Tibial nerve (tissue), 4 donors: ENCODE measurements around the gene PM20D1. TPM values are rescaled to one million over a fixed set of nuclear protein-coding genes. Genes with fewer than 3 reads are reported as not detected.

Experiments used
- DNase-seq, 2 donors: peaks; one replicate each; pipeline ENCODE4 v3.0.0-alpha.2; 2019; ENCODE audit warnings: low spot score in 2 of 2
- H3K27ac ChIP-seq, 4 donors: fragments of 200-600 bp; sonication (generic) in 3 of 4; one replicate each; pipeline ENCODE4 v1.5.1; 2017 to 2019; ENCODE audit warnings: mild to moderate bottlenecking in 1 of 4
- H3K27me3 ChIP-seq, 2 donors: fragments of 200-600 bp; sonication (generic) in 1 of 2; one replicate each; pipeline versions ENCODE4 v1.5.1 to v1.6.0; 2017 to 2019
- H3K36me3 ChIP-seq, 3 donors: fragments of 200-600 bp; sonication (generic); one replicate each; pipeline ENCODE4 v1.5.1; 2018 to 2019
- H3K4me1 ChIP-seq, 4 donors: fragments of 200-600 bp; sonication (generic) in 3 of 4; one replicate each; pipeline ENCODE4 v1.5.1; 2017 to 2019
- H3K4me3 ChIP-seq, 4 donors: fragments of 200-600 bp; sonication (generic) in 3 of 4; one replicate each; pipeline ENCODE4 v1.5.1; 2017 to 2019; ENCODE audit warnings: mild to moderate bottlenecking in 1 of 4, moderate library complexity in 1 of 4
- H3K9me3 ChIP-seq, 4 donors: fragments of 200-600 bp; sonication (generic) in 3 of 4; one replicate each; pipeline ENCODE4 v1.5.1; 2017 to 2019
- CTCF ChIP-seq, 5 experiments: fragments of 200-600 bp in 3 of 5; fragments of 450-650 bp in 2 of 5; sonication (generic) in 3 of 5; IDR thresholded peaks; one replicate each; pipeline ENCODE4 v1.5.1; 2016 to 2019; ENCODE audit warnings: antibody characterized with exemption in 5 of 5, mild to moderate bottlenecking in 3 of 5, moderate library complexity in 2 of 5
- EP300 ChIP-seq, 2 donors: sonication (generic); formaldehyde crosslinking; IDR thresholded peaks; one replicate each; pipeline ENCODE4 v1.6.1; 2017; ENCODE audit warnings: antibody characterized with exemption in 2 of 2, mild to moderate bottlenecking in 1 of 2
- POLR2A ChIP-seq, 2 donors: fragments of 450-650 bp; IDR thresholded peaks; one replicate each; pipeline ENCODE4 v1.6.1; 2017; ENCODE audit warnings: antibody characterized with exemption in 2 of 2, mild to moderate bottlenecking in 2 of 2, moderate library complexity in 2 of 2
- WGBS, 2 donors: methylation state at CpG; one replicate each; pipeline ENCODE4 v1.1.5; 2018; 5-methylcytosine and 5-hydroxymethylcytosine counted together
- total RNA-seq, 4 donors: library from RNA; depleted of rRNA; stranded (reverse); fragments of >200 nt; gene quantifications; one replicate each; pipeline ENCODE4 v1.1.0, GENCODE V29; 2016

Gene PM20D1
- total RNA-seq, 4 donors from 2014 or later, result 0.87 to 6.7 (median 0.98) TPM; not detected in 1

DNA sequence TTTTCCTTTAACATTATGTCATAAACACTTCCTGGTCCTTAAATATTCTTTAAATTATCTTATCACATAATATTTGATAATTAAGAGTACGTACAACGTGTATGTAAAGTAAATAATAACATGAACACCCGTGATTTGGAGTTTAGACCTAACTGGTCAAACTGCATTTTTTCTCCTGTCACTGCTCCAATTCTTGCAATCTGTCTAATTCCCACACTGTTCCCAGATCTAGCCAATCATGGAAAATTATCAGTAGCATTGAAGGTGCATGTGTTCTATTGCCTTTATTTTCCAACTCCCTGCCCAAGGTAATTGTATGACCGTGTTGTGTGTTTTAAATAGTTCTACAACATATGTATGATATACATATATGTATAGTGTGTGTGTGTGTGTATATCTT lies 2.1 kb upstream of the PM20D1 start:
- H3K4me3 ChIP-seq, result no peak overlapping the region
- TF ChIP-seq CTCF (IDR thresholded peaks at IDR 0.05) (no peak), POLR2A (IDR thresholded peaks at IDR 0.05) (no peak)
- H3K27me3 ChIP-seq, result no peaks in the 10 kb centered on the region
- no peak overlapping the region for H3K27ac ChIP-seq
- DNase-seq, result no peak
- 85 to 95% methylated on average over 4 of the region's 4 CpGs for WGBS, 2 donors
- no peaks in the 10 kb centered on the region for H3K4me1 ChIP-seq
- H3K36me3 ChIP-seq, result peaks cover 0 to 2% (median 0%) of the 10 kb centered on the region in 3 donors
- peaks cover 0 to 13% (median 0%) of the 10 kb centered on the region in 4 donors for H3K9me3 ChIP-seq

- Histone ChIP-seq H3K27ac (no peak overlapping the region), H3K9me3 (no peaks in the 10 kb centered on the region), H3K4me3 (no peak overlapping the region), H3K27me3 (no peaks in the 10 kb centered on the region), H3K36me3 (no peaks in the 10 kb centered on the region), H3K4me1 (no peaks in the 10 kb centered on the region)
- TF ChIP-seq CTCF (IDR thresholded peaks at IDR 0.05) (no peak), POLR2A (IDR thresholded peaks at IDR 0.05) (no peak), EP300 (IDR thresholded peaks at IDR 0.05) (no peak)
- no peak for DNase-seq
- WGBS, 2 donors, result 73 to 83% methylated on average over 3 of the region's 3 CpGs
Measured at GRCh38 chr1:205843036-205843859, 6.7 kb downstream of the PM20D1 start.

GRCh38 chr1:205842229-205842628 lies 7.7 kb downstream of the PM20D1 start:
- 79 to 89% methylated on average over 2 of the region's 2 CpGs for WGBS, 2 donors
- H3K36me3 ChIP-seq, result no peaks in the 10 kb centered on the region
- H3K27me3 ChIP-seq, result no peaks in the 10 kb centered on the region
- no peak overlapping the region for H3K4me3 ChIP-seq
- TF ChIP-seq POLR2A (IDR thresholded peaks at IDR 0.05) (no peak), CTCF (IDR thresholded peaks at IDR 0.05) (no peak), EP300 (IDR thresholded peaks at IDR 0.05) (no peak)
- H3K9me3 ChIP-seq, result no peaks in the 10 kb centered on the region
- DNase-seq, result no peak
- H3K4me1 ChIP-seq, result no peaks in the 10 kb centered on the region
- no peak overlapping the region for H3K27ac ChIP-seq

GRCh38 chr1:205840146-205840923 lies 9.6 kb downstream of the PM20D1 start:
- 64 to 72% methylated on average over 4 of the region's 4 CpGs for WGBS, 2 donors
- no peaks in the 10 kb centered on the region for H3K9me3 ChIP-seq
- TF ChIP-seq EP300 (IDR thresholded peaks at IDR 0.05), result no peak
- TF ChIP-seq CTCF (IDR thresholded peaks at IDR 0.05), result no peak
- TF ChIP-seq POLR2A (IDR thresholded peaks at IDR 0.05), result no peak

More at GRCh38 chr1:205840146-205840923, 9.6 kb downstream of the PM20D1 start:
- Histone ChIP-seq H3K27me3 (no peaks in the 10 kb centered on the region), H3K27ac (no peak overlapping the region), H3K36me3 (no peaks in the 10 kb centered on the region), H3K4me1 (no peaks in the 10 kb centered on the region), H3K4me3 (no peak overlapping the region)
- no peak for DNase-seq
